H1 (cell line): ENCODE results near the gene SCGB1A1. TPM values are rescaled to one million over a fixed set of nuclear protein-coding genes. Genes with fewer than 3 reads are reported as not detected.

Source experiments
- CTCF ChIA-PET: fragments of 300-600 bp; sonication (Branson Sonifier 250); formaldehyde crosslinking; loops from one replicate; lab custom pipeline; 2021; ENCODE audit not compliant: partially characterized antibody; lab: Charles Lee
- POLR2A ChIA-PET: fragments of 300-600 bp; sonication (Branson Sonifier 250); formaldehyde crosslinking; loops from one replicate; lab custom pipeline; 2021; ENCODE audit warnings: inconsistent platforms; ENCODE audit not compliant: partially characterized antibody; lab: Charles Lee
- DNase-seq, 2 experiments: peaks; one replicate each; pipeline versions ENCODE4 v3.0.0 to v3.0.0-alpha.2; 2010 to 2022; ENCODE audit warnings: low spot score in 2 of 2, low read depth in 1 of 2, mixed read lengths in 1 of 2
- FAIRE-seq: peaks from 2 replicates; lab custom pipeline; 2011; peaks lifted over from hg19 to GRCh38; lab: Jason Lieb, UNC
- H2AFZ ChIP-seq: 2 replicates; pipeline ENCODE4 v1.8.1; 2012; ENCODE audit warnings: low read length, inconsistent platforms
- H2AK5ac ChIP-seq: 2 replicates; pipeline ENCODE4 v1.6.1; 2013; ENCODE audit warnings: low read depth, low read length
- H2BK120ac ChIP-seq: replicated peaks from 2 replicates; pipeline ENCODE3; 2013; ENCODE audit warnings: low read depth, low read length, inconsistent platforms
- H2BK12ac ChIP-seq: 2 replicates; pipeline ENCODE4 v1.6.1; 2013; ENCODE audit warnings: low read depth, low read length
- H2BK15ac ChIP-seq: 2 replicates; pipeline ENCODE4 v1.6.1; 2013; ENCODE audit warnings: low read length
- H2BK20ac ChIP-seq: 2 replicates; pipeline ENCODE4 v1.6.1; 2013; ENCODE audit warnings: low read length
- H2BK5ac ChIP-seq: 2 replicates; pipeline ENCODE4 v1.6.1; 2013; ENCODE audit warnings: low read depth, low read length
- H3K14ac ChIP-seq: 2 replicates; pipeline ENCODE4 v1.6.1; 2013; ENCODE audit warnings: inconsistent platforms; ENCODE audit not compliant: insufficient read length
- H3K18ac ChIP-seq: 2 replicates; pipeline ENCODE4 v1.6.1; 2013; ENCODE audit warnings: low read length; ENCODE audit errors: extremely low read depth
- H3K23ac ChIP-seq: 2 replicates; pipeline ENCODE4 v1.6.1; 2013; ENCODE audit warnings: inconsistent platforms; ENCODE audit not compliant: insufficient read length
- H3K23me2 ChIP-seq: 2 replicates; pipeline ENCODE4 v1.6.1; 2013; ENCODE audit warnings: low read depth, low read length
- H3K27ac ChIP-seq: 2 replicates; pipeline ENCODE4 v1.6.1; 2011; ENCODE audit warnings: low read depth, low read length, inconsistent platforms
- H3K27me3 ChIP-seq, 4 experiments: replicated peaks in 1 of 4; 1 replicate in 1 of 4; 2 replicates in 3 of 4; pipeline versions ENCODE4 v1.6.1 to v1.8.1; 2011 to 2013; ENCODE audit warnings: low read length in 3 of 4, mild to moderate bottlenecking in 3 of 4, inconsistent platforms in 2 of 4, mixed read lengths in 2 of 4, moderate library complexity in 1 of 4; ENCODE audit not compliant: control insufficient read depth in 3 of 4, insufficient read depth in 3 of 4; ENCODE audit errors: extremely low read depth in 1 of 4
- H3K36me3 ChIP-seq, 4 experiments: 2 replicates each; pipeline versions ENCODE4 v1.6.1 to v1.8.1; 2011 to 2013; ENCODE audit warnings: mild to moderate bottlenecking in 4 of 4, low read length in 3 of 4, moderate library complexity in 2 of 4, control low read depth in 1 of 4, inconsistent platforms in 1 of 4; ENCODE audit not compliant: insufficient read depth in 4 of 4, control insufficient read depth in 2 of 4
- H3K4ac ChIP-seq: replicated peaks from 2 replicates; pipeline ENCODE3; 2013; ENCODE audit warnings: low read length, low read depth, mixed read lengths, inconsistent platforms; ENCODE audit not compliant: insufficient read length
- H3K4me1 ChIP-seq, 4 experiments: replicated peaks in 1 of 4; 1 replicate in 1 of 4; 2 replicates in 3 of 4; pipeline versions ENCODE4 v1.6.1 to v1.8.1; 2011 to 2013; ENCODE audit warnings: low read length in 3 of 4, inconsistent platforms in 2 of 4, mixed read lengths in 1 of 4; ENCODE audit not compliant: insufficient read depth in 4 of 4, control insufficient read depth in 3 of 4
- H3K4me2 ChIP-seq, 2 experiments: 2 replicates each; pipeline versions ENCODE4 v1.6.1 to v1.8.1; 2011 to 2013; ENCODE audit warnings: low read depth in 2 of 2, low read length in 2 of 2, control low read depth in 1 of 2, inconsistent platforms in 1 of 2, mild to moderate bottlenecking in 1 of 2; ENCODE audit not compliant: insufficient read depth in 1 of 2
- H3K4me3 ChIP-seq, 4 experiments: fragments of 200-600, 300-600 bp in 1 of 4; sonication (generic), shearing (Covaris generic), sonication (Bioruptor Twin) in 1 of 4; 2 replicates each; pipeline versions ENCODE4 v1.5.1 to v1.8.1; 2011 to 2016; ENCODE audit warnings: low read length in 4 of 4, low read depth in 3 of 4, control low read depth in 2 of 4, inconsistent platforms in 2 of 4, mild to moderate bottlenecking in 2 of 4, mixed read lengths in 1 of 4, moderate library complexity in 1 of 4; ENCODE audit not compliant: insufficient read depth in 2 of 4; ENCODE audit errors: extremely low read depth in 1 of 4
- H3K56ac ChIP-seq: replicated peaks from 2 replicates; pipeline ENCODE3; 2013; ENCODE audit warnings: low read depth, mild to moderate bottlenecking, mixed read lengths, low read length, inconsistent platforms; ENCODE audit not compliant: insufficient read length
- H3K79me1 ChIP-seq: 2 replicates; pipeline ENCODE4 v1.6.1; 2013; ENCODE audit warnings: low read depth, low read length, control low read depth
- H3K79me2 ChIP-seq, 2 experiments: 2 replicates each; pipeline versions ENCODE4 v1.6.1 to v1.8.1; 2012 to 2013; ENCODE audit warnings: low read length in 2 of 2, mild to moderate bottlenecking in 2 of 2, inconsistent platforms in 1 of 2; ENCODE audit not compliant: insufficient read depth in 2 of 2, control insufficient read depth in 1 of 2
- H3K9ac ChIP-seq, 4 experiments: replicated peaks in 1 of 4; 1 replicate in 1 of 4; 2 replicates in 3 of 4; pipeline versions ENCODE4 v1.6.1 to v1.8.1; 2011 to 2013; ENCODE audit warnings: low read depth in 3 of 4, low read length in 3 of 4, control low read depth in 2 of 4, mild to moderate bottlenecking in 2 of 4, moderate library complexity in 2 of 4, inconsistent platforms in 1 of 4; ENCODE audit errors: extremely low read depth in 1 of 4
- H3K9me3 ChIP-seq, 2 experiments: 2 replicates each; pipeline versions ENCODE4 v1.6.1 to v1.8.1; 2012 to 2013; ENCODE audit warnings: mild to moderate bottlenecking in 2 of 2, moderate library complexity in 2 of 2, control low read depth in 1 of 2, inconsistent platforms in 1 of 2, low read depth in 1 of 2, low read length in 1 of 2, mixed read lengths in 1 of 2; ENCODE audit not compliant: insufficient read depth in 2 of 2
- H4K20me1 ChIP-seq, 2 experiments: replicated peaks in 1 of 2; 2 replicates each; pipeline versions ENCODE3 to v1.8.1; 2011 to 2013; ENCODE audit warnings: inconsistent platforms in 2 of 2, low read length in 2 of 2, mild to moderate bottlenecking in 1 of 2; ENCODE audit not compliant: insufficient read depth in 2 of 2, control insufficient read depth in 1 of 2
- H4K5ac ChIP-seq: 2 replicates; pipeline ENCODE4 v1.6.1; 2013; ENCODE audit warnings: low read length, low read depth, mixed read lengths, inconsistent platforms; ENCODE audit not compliant: insufficient read length
- H4K8ac ChIP-seq: 2 replicates; pipeline ENCODE4 v1.8.0; 2013; ENCODE audit warnings: mild to moderate bottlenecking, moderate library complexity, low read length, inconsistent platforms; ENCODE audit not compliant: insufficient read depth; ENCODE audit errors: extremely low read depth
- H4K91ac ChIP-seq: replicated peaks from 2 replicates; pipeline ENCODE3; 2013; ENCODE audit warnings: low read length, mixed read lengths, inconsistent platforms; ENCODE audit not compliant: insufficient read length
- RXRA ChIP-seq: IDR thresholded peaks from 2 replicates; pipeline ENCODE4 v1.6.1; 2011; ENCODE audit warnings: low read depth, mild to moderate bottlenecking, low read length, moderate library complexity; ENCODE audit not compliant: insufficient read depth
- TAF1 ChIP-seq: IDR thresholded peaks from 2 replicates; pipeline ENCODE4 v1.6.1; 2011; ENCODE audit warnings: mild to moderate bottlenecking, low read depth, low read length
- TAF7 ChIP-seq: optimal IDR thresholded peaks from 2 replicates; pipeline ENCODE3; 2011; ENCODE audit warnings: low read depth, mild to moderate bottlenecking, inconsistent platforms, low read length, moderate library complexity, borderline replicate concordance
- WGBS, 2 experiments: shearing (Covaris generic) in 1 of 2; methylation state at CpG; one replicate each; pipeline versions ENCODE4 v1.1.6 to v1.1.7; 2013 to 2015; ENCODE audit warnings: low lambda C conversion rate in 2 of 2, mixed read lengths in 2 of 2, inconsistent platforms in 1 of 2, low coverage in 1 of 2, missing lambda C conversion rate in 1 of 2; ENCODE audit not compliant: insufficient replicate concordance in 2 of 2, insufficient coverage in 1 of 2, insufficient read length in 1 of 2; ENCODE audit errors: extremely low coverage in 1 of 2, missing lambda C conversion rate in 1 of 2; 5-methylcytosine and 5-hydroxymethylcytosine counted together
- polyA plus RNA-seq, 7 experiments: library from polyadenylated mRNA; depleted of rRNA in 3 of 7; stranded (reverse) in 5 of 7; unstranded in 2 of 7; fragments of >200 nt in 5 of 7; fragments of 200-250 nt in 2 of 7; gene quantifications; 1 replicate in 5 of 7; 2 replicates in 1 of 7; 4 replicates in 1 of 7; pipeline versions ENCODE4 v1.2.1 to v1.2.3, GENCODE V29; 2011 to 2013; ENCODE audit warnings: missing spikeins in 2 of 7, mixed read lengths in 2 of 7
- total RNA-seq: library from RNA; stranded (reverse); fragmentation: NEBNext Ultra II Directional; extraction: Animal tissue kit (Norgen Biotek cat#: 25700); gene quantifications from 2 replicates; pipeline ENCODE4 v1.2.1, GENCODE V29; 2021
- TF ChIP-seq, protein P1 (sequence below): IDR thresholded peaks from 2 replicates; pipeline ENCODE4 v1.6.1; 2012; ENCODE audit warnings: inconsistent platforms

Gene SCGB1A1
- total and polyA plus RNA-seq, 2 of the 8 experiments (the other 6 are each of a cell fraction or from before 2014, with no cell fraction given), result not detected

DNA sequence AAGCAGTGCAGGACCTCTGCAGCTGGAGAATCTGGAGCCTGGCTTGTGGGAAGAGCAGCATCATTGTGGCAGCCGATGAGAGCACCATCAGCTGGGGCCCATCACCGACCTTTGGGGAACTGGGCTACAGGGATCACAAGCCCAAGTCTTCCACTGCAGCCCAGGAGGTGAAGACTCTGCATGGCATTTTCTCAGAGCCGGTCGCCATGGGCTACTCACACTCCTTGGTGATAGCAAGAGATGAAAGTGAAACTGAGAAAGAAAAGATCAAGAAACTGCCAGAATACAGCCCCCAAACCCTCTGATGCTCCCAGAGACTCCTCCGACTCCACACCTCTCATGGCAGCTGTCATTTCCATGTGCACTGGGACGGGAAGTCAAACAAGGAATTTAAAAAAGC is 46.0 kb upstream of the SCGB1A1 start:
- ChIA-PET CTCF (interaction anchor here (0.6 to 9.5 kb wide), 5 partner anchors 9 to 170 kb away, joined by 3 to 82 read pairs (median 3); partner anchors contain the start of gene ASRGL1), POLR2A (interaction anchor here (0.5 kb wide), 1 partner anchor 205 kb away, joined by 3 read pairs; no protein-coding TSS in a partner anchor)
- Histone ChIP-seq H2BK15ac (no peak overlapping the region), H3K9ac (no peak overlapping the region), H3K36me3 (no peaks in the 10 kb centered on the region), H4K20me1 (no peaks in the 10 kb centered on the region), H2AK5ac (no peak overlapping the region), H3K27me3 (no peaks in the 10 kb centered on the region), H3K23ac (no peak overlapping the region), H2BK120ac (no peak overlapping the region), H3K4me1 (no peaks in the 10 kb centered on the region), H2BK12ac (no peak overlapping the region), H2BK20ac (no peak overlapping the region), H2AFZ (no peak overlapping the region), H4K5ac (no peak overlapping the region), H3K23me2 (no peaks in the 10 kb centered on the region), H3K18ac (no peak overlapping the region), H3K79me2 (no peaks in the 10 kb centered on the region), H3K4me3 (no peak overlapping the region), H4K91ac (no peak overlapping the region), H2BK5ac (no peak overlapping the region), H3K27ac (no peak overlapping the region), H3K9me3 (0 out of 4 replicates have a peak, but pooled peaks cover 0 to 2% of the 10 kb centered on the region in 2 experiments), H3K56ac (no peak overlapping the region), H3K14ac (no peak overlapping the region), H4K8ac (no peak overlapping the region), H3K4ac (no peak overlapping the region), H3K4me2 (no peak overlapping the region), H3K79me1 (no peaks in the 10 kb centered on the region)
- no peak for FAIRE-seq
- no peak for DNase-seq
- WGBS, 2 experiments, result 86% methylated on average over 6 of the region's 6 CpGs; no CpG with 5 or more reads in 1 of the 2 experiments
- TF ChIP-seq RXRA, result no peak
- TF ChIP-seq TAF7, result no peak
- TF ChIP-seq TAF1, result no peak
- TF ChIP-seq, protein P1, sequence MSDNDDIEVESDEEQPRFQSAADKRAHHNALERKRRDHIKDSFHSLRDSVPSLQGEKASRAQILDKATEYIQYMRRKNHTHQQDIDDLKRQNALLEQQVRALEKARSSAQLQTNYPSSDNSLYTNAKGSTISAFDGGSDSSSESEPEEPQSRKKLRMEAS, result no peak
